ENCODE measurements around the gene EIF1AY. TPM values are rescaled to one million over a fixed set of nuclear protein-coding genes. Genes with fewer than 3 reads are reported as not detected.

EIF1AY gene, protein sequence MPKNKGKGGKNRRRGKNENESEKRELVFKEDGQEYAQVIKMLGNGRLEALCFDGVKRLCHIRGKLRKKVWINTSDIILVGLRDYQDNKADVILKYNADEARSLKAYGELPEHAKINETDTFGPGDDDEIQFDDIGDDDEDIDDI
- 10 to 100 TPM in 2 of 4 donors, not detected in 2; 10.8 to 19.6 TPM for total RNA-seq

DNA sequence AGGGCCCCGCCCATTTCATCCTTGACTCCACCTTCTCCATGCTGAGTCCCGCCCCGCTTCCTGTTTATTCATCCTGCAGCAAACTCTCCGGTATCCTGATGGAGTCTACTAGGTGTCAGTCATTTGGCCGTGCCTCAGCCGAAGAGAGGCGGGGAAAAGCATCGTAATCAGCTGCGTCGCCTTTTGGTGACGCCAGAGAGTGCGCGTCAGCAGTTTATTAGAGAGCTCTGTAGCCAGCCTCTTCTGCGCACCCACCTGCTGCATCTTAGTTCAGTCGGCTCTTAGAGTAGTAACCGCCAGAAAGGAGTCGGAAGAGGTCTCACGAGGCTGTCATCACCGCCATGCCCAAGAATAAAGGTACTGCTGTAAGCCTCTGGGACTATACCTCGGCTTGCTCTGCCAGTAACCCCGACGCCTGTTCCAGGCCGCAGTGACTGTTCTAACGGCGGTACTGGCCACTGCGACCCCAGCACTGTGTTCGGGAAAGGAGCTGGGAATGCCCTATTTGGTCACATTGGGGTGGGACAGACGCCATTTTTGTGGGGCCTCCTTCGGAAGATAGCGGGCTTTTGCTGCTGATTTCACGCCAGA is at the start of gene EIF1AY:
TSS of gene EIF1AY (plus strand) at position 246 of the 591 bp plus-strand sequence. CDS start at position 342, 96 bp downstream.
- no peaks in the 10 kb centered on the region for H3K9me3 ChIP-seq
- H3K4me3 ChIP-seq, result peak within 1 kb of the TSS in 2 of 4 donors; percentile 64 to 79
- no peak for TF ChIP-seq POLR2A (IDR thresholded peaks at IDR 0.05)
- TF ChIP-seq, protein P1, sequence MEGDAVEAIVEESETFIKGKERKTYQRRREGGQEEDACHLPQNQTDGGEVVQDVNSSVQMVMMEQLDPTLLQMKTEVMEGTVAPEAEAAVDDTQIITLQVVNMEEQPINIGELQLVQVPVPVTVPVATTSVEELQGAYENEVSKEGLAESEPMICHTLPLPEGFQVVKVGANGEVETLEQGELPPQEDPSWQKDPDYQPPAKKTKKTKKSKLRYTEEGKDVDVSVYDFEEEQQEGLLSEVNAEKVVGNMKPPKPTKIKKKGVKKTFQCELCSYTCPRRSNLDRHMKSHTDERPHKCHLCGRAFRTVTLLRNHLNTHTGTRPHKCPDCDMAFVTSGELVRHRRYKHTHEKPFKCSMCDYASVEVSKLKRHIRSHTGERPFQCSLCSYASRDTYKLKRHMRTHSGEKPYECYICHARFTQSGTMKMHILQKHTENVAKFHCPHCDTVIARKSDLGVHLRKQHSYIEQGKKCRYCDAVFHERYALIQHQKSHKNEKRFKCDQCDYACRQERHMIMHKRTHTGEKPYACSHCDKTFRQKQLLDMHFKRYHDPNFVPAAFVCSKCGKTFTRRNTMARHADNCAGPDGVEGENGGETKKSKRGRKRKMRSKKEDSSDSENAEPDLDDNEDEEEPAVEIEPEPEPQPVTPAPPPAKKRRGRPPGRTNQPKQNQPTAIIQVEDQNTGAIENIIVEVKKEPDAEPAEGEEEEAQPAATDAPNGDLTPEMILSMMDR (IDR thresholded peaks at IDR 0.05), result no peak
- peak within 1 kb of the TSS in 2 of 4 donors; percentile 93 to 94 for H3K27ac ChIP-seq
- no peaks in the 10 kb centered on the region for H3K36me3 ChIP-seq
- peak in 1 of 3 donors; percentile 88 for DNase-seq
- no peaks in the 10 kb centered on the region for H3K27me3 ChIP-seq
- H3K4me1 ChIP-seq, result no peaks in the 10 kb centered on the region

DNA sequence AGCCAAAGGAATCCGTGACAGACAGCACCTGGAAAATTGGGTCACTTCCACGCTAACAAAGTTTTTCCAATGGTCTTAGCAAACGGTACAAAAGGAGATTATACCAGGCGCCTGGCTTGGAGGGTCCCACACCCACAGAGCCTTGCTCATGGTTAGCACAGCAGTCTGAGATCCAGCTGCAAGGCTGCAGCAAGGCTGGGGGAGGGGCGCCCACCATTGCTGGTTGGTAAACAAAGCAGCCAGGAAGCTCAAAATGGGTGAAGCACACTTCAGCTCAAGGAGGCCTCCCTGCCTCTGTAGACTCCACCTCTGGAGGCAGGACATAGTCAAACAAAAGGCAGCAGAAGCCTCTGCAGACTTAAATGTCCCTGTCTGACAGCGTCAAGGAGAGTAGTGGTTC is 47.1 kb upstream of the EIF1AY start:
- H3K27me3 ChIP-seq, result no peaks in the 10 kb centered on the region
- no peak for DNase-seq
- no peaks in the 10 kb centered on the region for H3K36me3 ChIP-seq
- no peaks in the 10 kb centered on the region for H3K4me1 ChIP-seq
- no peak overlapping the region for H3K4me3 ChIP-seq
- no peaks in the 10 kb centered on the region for H3K9me3 ChIP-seq
- TF ChIP-seq, protein P1 (IDR thresholded peaks at IDR 0.05), result no peak
- no peak for TF ChIP-seq POLR2A (IDR thresholded peaks at IDR 0.05)
- no peak overlapping the region for H3K27ac ChIP-seq

DNA sequence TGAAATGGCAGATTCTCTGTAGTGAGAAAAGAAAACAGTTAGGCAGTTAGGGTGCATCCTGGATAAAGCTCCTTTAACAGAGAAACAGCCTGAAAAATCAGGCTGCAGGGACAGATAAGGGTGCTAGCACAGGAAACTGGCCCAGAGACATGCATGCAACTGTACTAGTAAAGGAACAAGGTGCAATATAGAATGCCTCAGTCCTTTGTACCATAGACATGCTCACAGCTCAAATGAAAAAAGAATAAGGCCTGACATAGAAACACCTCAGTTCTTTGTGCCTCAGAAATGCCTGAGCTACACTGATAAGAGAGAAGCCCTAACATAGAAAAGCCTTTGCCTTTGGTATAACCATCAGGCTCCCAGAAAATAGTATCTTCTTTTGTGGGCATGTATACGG is 37.4 kb upstream of the EIF1AY start:
- Histone ChIP-seq H3K4me1 (no peaks in the 10 kb centered on the region), H3K27ac (no peak overlapping the region), H3K9me3 (no peaks in the 10 kb centered on the region), H3K36me3 (no peaks in the 10 kb centered on the region), H3K27me3 (no peaks in the 10 kb centered on the region), H3K4me3 (no peak overlapping the region)
- TF ChIP-seq, protein P1 (IDR thresholded peaks at IDR 0.05), result no peak
- DNase-seq, result no peak

DNA sequence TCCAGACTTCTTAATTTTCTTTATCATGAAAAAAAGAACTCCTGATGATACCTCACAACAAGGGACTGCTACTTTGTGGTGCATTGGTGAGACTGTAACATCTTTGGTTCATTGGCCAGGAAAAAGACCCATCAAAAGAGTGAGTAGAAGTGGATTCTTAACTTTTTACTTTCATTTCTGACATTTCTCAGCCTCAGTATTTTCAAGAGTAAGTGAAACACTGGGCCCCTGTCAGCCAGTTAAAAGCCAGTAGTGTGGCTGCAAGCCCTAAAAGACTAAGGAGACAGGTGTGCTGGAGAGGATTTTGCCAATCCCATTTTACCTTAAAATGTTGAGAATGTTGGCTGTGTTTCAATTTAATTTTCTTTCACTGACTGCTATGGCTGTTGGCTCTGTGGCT is 36.6 kb upstream of the EIF1AY start:
- Histone ChIP-seq H3K27ac (no peak overlapping the region), H3K36me3 (no peaks in the 10 kb centered on the region), H3K9me3 (no peaks in the 10 kb centered on the region), H3K4me1 (no peaks in the 10 kb centered on the region), H3K27me3 (no peaks in the 10 kb centered on the region), H3K4me3 (no peak overlapping the region)
- DNase-seq, result no peak
- TF ChIP-seq POLR2A (IDR thresholded peaks at IDR 0.05), result no peak
- TF ChIP-seq, protein P1 (IDR thresholded peaks at IDR 0.05), result no peak

DNA sequence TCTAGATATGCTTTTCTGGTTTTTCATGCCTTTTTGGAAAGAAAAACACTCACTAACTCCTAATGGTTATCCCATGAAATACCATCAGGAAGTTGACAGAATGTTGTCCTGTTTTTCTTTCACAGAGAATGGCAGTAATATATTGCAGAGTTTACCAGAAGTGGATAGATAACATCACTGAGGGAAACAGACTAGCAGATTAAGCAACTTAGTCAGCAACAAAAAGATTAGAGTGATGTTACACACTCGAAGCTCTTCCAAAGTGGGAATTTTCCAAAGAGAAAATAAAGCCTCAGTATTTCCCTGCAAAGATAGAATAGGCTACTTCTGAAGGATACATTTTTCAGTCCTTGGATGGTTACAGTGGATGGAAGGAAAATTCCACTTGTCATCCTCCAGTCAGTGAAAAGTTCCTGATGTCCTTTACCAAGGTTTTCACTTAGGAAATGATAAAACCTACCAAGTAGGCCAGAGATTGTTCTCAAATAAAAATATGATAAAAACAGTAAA is 31.1 kb upstream of the EIF1AY start:
- DNase-seq, result no peak
- no peak for TF ChIP-seq POLR2A (IDR thresholded peaks at IDR 0.05)
- TF ChIP-seq, protein P1 (IDR thresholded peaks at IDR 0.05), result no peak
- no peaks in the 10 kb centered on the region for H3K27me3 ChIP-seq
- no peak overlapping the region for H3K4me3 ChIP-seq
- no peaks in the 10 kb centered on the region for H3K4me1 ChIP-seq
- no peaks in the 10 kb centered on the region for H3K9me3 ChIP-seq
- no peak overlapping the region for H3K27ac ChIP-seq
- no peaks in the 10 kb centered on the region for H3K36me3 ChIP-seq
